Medulla oblongata (tissue), 1 donor: ENCODE measurements around the gene STX8.
"Not testable (repeated sequence)": the region's sequence is repeated elsewhere in the genome, so short reads cannot be mapped to it uniquely, and the experiment has no call there.

Experiments
- DNase-seq: peaks from one replicate; pipeline ENCODE4 v3.0.0-alpha.2; 2015; ENCODE audit errors: extremely low spot score

STX8 gene

DNA sequence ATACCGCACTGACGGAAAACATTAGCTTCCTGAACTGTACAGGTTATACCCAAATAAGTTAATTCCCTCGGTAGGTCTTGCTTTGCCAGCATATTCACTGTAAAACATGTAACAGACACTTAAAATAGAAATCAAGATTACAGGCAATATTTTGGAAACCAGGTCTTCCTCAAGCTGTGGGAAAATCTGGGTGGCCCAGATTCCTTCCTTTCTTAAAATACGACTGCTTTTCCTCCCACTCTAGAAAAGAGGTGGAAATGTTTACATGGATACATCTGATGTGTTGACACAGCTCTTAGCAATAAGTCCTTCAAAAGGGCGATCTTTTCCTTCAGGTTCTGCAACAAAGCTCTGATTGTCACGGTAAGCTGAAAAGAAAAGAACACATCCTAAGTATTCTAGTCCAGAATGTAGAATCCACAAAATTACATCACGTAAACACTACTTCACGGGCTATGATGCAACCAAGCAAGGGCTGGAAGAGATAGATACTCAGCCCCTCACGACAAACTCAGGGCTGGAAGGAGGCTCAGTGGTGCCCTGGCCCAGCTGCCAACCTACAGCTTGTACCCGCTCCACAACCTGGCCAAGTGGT, 18.4 kb downstream of the STX8 start:
- DNase-seq, result no peak

DNA sequence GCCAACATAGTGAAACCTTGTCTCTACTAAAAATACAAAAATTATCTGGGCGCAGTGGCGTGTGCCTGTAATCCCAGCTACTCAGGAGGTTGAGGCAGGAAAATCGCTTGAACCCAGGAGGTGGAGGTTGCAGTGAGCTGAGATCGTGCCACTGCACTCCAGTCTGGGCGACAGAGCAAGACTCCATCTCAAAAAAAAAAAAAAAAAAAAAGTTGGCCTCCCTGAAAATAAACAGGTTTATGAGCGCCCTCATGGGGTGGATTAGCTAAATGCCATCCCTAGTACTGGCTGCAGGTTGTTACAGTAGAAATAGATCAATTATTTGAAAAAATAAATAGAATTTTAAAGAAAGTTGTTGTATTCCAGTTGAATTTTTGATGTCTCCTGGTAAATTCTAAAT, 20.9 kb downstream of the STX8 start:
- DNase-seq, result not testable (repeated sequence)

DNA sequence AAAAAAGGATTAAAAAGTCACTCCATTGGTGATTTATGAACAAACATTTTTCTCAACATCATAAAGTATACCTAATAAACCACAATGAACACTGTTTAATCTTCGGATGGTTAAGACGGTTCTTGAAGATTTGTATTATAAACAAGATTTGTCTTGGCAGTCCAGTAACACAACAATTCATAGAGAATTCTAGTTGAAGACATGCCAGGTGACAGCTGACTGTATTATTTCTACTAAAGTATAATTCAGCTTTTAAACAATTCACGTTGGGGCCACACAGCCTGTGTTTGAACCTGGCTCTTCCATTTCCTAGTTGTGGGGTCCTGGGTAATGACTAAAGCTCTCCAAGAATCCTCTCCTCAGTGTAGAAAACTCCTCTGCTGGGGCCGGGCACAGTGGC, 22.0 kb downstream of the STX8 start:
- no peak for DNase-seq

DNA sequence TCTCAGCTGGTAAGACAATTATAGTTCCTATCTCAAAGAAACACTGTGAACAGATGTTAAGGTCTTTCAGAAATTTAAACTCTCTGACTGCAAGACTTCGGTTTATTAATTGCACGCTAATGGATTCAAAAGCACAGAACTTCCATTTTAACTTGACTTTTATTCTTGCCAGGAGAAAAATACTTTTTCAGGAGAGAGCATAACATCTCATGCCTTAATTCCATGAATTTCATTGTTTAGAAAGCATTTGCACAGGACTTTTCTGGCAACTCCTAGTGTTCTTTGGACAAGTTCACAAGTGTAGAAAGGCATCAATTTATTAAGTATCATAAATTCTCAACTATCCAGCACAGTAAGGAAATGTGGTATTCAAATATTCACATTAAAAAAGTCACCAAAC, 22.4 kb downstream of the STX8 start:
- no peak for DNase-seq

DNA sequence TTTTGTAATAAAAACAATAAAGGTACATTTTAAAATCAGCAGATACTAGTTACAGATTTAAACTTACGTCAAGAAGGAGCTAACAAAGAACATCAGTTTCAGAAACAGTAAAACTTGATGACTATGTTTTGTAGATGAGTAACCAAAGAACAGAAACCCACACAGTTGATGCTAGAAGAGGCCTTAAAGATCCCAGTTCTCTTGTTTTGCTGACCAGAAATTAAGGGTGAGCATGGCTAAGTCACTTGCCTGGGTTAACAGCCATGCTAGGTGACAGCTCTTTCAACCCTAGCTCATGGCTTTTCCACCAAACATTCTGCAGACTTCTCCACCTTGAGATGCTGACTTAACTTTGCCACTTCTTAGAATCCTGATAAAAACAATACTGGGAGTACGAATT, 26.4 kb downstream of the STX8 start:
- DNase-seq, result no peak

DNA sequence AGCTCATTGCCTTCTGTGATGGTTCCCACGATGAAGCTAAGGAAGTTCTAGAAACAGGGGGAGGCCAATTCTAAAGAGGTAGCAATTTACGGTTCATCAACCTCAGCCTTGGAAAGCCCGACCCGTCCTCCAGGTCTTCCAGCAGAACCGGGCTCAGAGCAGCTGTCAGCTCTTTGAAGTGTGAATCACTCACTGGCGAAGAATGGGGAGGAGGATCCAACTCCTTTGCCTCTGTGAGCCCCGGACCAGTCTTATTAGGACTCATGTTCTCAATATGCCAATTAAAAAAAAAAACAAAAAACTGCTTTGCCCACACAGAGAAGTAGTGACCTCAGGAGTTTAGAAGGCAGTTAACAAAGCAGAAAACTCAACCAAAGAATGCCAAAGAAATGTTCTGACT, 31.4 kb downstream of the STX8 start:
- DNase-seq, result no peak

DNA sequence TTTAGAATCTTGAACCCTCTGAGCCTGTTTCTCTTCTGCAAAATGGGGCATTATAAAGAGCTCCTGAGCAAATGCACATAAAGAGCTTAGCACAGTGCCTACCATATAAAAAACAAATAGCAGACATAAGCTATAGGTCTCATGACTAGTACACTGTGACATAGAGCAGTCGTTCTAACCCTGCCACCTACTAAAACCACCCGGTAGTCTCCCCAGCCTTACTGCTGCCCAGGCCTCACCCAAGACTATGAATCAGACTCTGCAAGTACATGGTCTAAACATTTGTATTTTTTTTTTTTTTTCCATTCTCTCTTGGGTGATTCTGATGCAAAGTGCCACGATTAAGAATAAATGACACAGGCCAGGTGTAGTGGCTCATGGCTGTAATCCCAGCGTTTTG, 33.9 kb downstream of the STX8 start:
- DNase-seq, result no peak

DNA sequence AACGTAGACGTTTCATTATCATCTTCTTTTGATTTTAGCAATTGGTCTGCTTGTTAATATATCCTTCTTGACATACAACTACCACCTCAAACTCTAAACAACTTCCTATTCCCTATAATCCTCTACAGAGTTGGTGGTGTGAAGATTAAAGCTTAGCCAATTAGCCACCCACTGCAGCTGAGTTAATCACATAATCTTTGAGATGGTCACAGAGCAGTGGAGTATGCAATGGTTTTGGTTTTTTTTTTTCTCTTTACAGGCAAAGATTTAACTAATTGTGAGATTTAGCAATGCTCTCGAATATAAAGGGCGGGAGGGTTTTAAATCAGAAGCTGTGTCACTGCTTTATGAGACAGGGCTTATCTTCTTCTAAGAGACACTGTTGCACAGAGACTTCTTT, 37.0 kb downstream of the STX8 start:
- DNase-seq, result no peak

DNA sequence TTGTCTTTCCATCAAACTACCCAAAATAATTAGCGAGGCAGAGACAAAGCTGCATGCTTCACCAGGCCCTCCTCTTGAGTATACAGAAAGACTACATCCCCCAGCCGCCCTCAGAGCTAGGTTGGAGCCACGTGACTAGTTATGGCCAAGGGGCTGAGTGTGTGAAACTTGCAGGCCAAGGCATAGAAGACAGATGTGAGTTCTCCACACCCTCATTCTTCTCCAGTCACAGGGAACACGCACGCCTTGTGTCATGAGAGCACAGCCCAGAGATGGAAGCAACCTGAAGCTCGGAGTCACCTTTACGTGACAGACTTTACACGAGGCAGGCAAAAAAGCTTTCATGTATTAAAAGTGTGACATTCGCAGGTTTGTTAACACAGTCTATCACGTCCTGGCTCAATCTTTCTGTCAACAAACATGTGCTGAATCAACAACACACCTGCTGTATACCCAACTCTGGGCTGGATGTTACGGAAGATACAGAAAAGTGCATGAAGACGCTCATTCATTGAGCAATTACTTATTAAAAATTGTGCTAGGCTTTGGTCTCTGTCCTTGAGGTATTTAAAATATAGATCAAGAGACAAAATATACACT, 38.3 kb downstream of the STX8 start:
- no peak for DNase-seq

DNA sequence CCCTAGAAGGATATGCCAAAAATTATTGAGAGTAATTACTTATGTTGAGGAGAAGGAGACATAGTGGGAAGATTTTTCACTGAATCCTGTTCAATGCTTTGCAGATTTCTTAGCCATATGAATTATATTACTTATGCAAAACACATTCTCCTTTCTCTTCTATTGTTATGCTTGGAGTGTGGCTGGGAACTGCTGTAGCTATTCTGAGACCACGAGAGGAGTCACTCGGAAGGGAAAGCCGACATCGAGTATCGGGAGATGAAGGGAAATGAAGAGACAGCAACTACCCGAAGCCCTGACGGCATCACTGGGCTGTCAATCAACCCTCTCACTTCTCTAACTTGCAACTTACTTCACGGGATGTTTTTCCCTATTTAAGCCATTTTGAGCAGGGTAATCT, 39.6 kb downstream of the STX8 start:
- no peak for DNase-seq

DNA sequence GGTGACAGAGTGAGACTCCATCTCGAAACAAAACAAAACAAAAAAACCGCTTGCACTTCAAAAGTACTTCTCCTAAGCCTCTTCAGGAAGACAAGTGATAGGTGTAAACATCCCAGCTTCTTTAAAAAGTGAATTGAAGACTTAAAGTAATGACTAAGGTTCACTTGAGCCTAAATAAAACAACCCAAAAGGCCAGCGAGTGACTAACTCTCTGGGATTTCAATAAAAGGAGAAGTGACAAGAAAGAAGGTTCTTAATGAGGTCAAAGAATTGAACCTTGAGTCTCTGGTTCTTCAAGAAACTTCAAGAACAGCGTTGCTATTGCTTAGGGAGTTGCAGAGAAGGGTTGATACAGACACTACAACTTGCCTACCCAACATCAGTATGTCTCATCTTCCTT, 42.2 kb downstream of the STX8 start:
- no peak for DNase-seq

DNA sequence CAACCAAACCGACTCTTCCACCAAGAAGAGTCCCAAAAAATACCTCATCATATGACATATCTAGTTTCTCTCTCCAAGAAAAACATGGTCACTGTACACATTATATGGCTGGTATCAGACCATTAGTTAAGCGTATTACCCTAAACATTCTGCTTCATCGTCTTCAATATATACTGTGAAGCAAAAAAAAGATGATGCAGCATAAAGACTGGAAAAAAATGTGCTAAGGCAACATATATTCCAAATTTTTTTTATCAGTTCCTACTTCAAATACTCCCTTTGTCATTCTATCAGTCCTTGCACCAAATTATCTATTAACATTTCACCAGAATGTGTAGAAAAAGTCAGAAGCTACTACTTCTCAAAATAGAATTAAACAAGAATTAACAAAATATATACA, 42.9 kb downstream of the STX8 start:
- no peak for DNase-seq

DNA sequence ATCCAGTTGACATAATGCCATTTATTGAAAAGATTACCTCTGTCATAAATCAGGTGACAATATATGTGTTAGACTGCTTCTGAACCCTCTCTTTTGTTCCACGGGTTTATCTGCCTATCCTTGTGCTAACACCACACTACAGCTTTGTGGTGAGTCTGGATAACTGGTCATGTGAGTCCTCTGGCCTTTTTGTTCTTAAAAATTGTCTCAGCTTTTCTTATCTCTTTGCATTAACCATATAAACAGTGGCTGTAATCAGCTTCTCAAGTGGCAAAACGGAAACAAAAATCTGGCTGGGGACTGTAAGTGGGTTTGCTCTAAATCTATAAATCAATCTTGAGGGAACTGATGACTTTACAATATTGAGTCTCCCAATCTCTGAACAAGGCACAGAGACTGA, 44.6 kb downstream of the STX8 start:
- no peak for DNase-seq

DNA sequence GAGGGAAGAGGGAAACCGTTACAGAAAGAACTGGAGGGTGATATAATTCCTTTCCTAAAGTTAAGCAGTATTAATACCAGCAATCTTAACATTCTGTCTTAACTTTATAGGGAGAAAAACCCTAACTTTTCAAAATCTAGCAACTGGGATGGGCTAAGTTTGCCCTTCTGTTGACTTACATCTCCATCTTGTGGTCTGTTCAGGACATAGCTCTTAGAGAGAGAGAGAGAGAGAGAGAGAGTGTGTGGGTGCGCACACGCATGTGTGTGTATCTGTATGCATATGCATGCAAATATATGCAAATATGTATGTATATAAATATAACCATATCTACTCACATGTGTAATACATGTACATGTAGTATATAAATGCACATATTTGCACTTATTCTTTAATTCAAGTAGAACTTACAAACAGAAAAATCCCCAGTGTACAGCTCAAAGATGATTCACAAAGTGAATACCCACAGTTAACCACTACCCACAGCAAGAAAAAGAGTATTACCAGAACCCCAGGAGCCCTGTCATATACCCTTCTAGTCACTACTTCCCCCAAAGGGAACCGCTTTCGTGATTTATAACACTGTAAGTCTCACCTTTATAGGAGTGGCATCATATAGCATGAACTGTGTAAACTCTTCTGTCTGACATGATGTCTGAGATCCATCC, 46.5 kb downstream of the STX8 start:
- peak; percentile 25 for DNase-seq

DNA sequence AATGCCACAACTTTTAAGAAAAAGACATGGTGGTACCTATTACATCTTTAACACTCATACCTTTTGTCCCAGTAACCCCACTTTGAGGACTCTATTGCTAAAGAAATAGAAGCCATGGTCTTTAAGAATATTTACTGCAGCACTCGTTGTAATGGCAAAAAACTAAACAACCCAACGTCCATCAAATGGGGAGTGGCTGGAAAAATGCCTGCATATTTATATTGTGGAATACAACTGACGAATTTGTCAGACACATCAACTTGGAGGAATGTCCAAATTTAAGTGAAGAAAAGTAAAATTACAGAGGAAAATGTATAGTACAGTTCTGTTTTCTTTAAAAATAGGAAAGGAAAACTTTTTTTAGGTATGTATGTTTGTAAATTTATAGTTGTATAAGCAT, 47.8 kb downstream of the STX8 start:
- DNase-seq, result no peak

DNA sequence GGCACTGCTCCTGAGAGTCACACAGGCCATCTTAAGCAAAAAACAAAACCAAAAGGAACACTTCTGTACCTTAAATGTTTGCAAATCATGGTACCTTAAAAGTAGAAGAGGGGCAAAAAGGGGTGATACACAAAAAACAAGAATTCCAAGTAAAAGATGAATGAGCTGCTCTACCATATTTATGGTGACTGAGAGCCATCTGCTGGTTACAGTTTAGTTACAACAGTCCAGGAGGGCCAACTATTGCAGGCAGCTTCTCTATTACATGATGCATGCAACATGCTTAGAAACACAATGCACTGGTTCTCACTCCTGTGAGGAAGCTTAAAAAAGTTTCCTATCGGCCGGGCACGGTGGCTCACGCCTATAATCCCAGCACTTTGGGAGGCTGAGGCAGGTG, 53.5 kb downstream of the STX8 start:
- DNase-seq, result peak; percentile 77

DNA sequence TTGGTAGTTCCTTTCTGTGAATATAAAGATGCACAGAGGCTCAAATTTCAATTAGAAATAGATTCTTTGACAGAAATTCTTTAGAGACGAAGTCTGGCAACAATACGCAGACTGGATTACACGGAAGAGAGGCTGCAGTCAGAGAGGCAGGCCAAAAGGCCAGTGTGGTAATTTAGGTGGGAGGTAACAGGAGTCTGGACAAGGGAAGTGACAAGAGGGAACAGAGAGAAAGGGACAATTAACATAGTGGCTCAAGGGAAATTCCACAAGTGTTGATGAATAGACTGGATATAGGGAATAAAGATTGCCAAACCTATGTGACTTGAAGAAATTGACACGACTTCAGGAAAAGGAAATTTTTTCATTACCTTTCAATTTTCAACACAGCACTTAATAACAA, 54.6 kb downstream of the STX8 start:
- DNase-seq, result no peak

DNA sequence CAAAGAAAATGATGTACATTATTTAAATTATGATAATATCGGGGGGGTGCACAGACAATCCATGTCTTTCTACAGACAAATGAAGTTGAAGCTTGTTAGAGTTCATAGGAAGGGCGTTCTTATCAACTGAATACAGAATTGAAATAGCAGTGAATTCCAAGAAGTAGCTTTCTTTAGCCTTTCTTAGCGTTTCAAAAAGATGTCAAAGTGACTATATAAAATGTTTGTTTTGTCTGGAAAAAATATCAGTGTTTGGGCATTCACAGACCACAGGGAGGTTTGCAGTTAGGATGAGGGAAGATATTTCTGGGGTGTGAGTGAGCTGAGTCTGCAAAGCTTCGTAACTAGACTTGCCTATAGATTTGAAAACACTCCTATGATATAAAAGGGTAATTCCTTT, 55.0 kb downstream of the STX8 start:
- DNase-seq, result no peak

DNA sequence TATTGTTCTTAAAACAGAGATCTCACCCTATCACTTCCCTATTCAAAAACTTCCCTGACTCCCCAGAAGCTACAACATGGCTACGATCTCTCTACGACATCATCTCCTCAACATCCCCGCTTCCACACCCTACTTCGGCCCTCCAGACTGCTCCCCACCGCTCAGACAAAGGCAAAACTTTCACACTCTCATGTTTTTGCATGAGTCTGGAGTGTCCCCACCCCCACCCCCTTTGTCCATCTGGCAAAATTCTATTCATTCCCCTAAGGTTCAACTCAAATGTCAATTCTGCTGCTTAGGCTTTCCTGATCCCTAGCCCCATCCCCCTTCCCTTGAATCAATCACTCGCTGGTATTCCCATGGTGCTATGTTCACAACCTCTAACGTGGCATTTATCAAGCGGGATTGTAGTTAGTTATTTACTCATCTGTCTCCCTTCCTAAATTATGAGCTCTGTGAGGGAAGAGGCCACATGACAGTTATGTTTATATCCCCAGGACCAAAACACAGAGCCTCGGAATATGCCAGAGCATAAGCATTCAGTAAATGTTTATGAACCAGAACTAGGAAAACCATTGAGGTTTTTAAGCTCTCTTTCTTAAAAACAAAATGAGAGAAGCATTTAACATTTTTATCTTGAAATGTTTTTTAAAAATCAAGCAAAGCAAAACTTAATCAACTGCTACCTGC, 55.9 kb downstream of the STX8 start:
- no peak for DNase-seq

DNA sequence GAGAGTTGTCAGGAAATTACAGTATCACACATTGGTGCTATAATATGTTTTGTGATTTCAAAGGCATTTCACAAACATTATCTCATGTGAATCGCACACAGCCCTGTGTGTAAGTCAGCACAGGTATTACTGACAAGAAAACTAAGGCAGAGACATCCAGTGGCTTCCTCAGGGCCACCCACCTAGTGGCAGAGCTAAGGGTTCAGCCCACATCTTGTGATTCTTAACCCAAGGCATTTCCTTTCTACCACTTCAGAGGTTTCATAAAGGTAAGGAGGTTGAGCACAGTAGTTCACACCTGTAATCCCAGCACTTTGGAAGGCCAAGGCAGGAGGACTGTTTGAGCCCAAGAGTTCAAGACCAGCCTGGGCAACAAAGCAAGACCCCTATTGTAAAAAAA, 58.2 kb downstream of the STX8 start:
- no peak for DNase-seq

DNA sequence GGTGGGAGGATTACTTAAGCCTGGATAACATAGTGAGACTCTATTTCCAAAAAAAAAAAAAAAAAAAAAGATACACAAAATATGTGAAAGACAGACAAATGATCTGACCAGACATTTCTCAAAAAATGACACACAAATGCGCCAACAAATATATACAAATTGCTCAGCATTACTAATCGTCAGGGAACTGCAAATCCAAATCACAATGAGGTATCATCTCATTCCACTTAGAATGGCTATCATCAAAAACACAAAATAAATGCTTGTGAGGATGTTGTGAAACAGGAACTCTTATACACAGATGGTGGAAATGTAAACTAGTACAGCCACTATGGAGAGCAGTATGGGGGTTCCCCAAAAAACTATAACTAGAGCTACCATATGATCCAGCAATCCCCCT, 62.4 kb downstream of the STX8 start:
- DNase-seq, result no peak

DNA sequence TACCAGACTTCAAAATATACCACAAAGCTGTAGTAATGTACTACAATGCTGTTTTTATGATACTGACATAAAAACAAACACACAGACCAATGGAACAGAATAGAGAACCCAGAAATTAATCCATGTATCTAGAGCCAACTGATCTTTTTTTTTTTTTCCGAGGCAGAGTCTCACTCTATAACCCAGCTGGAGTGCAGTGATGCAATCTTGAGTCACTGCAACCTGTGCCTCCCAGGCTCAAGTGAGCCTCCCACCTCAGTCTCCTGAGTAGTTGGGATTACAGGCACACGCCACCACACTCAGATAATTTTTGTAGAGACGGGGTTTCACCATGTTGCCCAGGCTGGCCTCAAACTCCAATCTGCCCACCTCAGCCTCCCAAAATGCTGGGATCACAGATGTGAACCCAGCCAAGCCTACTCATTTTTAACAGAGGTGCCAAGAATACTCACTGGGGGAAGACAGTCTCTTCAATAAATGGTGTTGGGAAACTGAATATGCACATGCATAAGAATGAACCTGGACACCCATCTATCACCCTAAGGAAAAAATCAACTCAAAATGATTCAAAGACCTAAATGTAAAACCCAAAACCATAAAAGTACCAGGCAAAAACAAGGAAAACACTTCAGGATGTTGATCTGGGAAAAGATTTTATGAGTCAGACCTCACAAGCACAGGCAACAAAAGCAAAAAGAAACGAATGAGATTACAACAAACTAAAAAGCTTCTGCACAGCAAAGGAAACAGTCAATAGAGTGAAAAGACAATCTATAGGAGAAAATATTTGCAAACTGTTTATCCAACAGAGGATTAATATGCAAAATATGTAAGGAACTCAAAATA, 63.1 kb downstream of the STX8 start:
- DNase-seq, result no peak
